Peyer's patch (tissue), 4 donors: ENCODE data around the gene HTT.

Experiments
- CTCF ChIP-seq, 6 experiments: fragments of 450-650 bp in 4 of 6; fragments of 200-600 bp in 2 of 6; sonication (generic) in 1 of 6; IDR thresholded peaks; one replicate each; pipeline ENCODE4 v1.5.1; 2017 to 2019; ENCODE audit warnings: antibody characterized with exemption in 6 of 6, mild to moderate bottlenecking in 3 of 6, moderate library complexity in 1 of 6
- POLR2A ChIP-seq, 2 donors: fragments of 450-650 bp; IDR thresholded peaks; one replicate each; pipeline ENCODE4 v1.5.1; 2017; ENCODE audit warnings: antibody characterized with exemption in 2 of 2, mild to moderate bottlenecking in 2 of 2, moderate library complexity in 2 of 2

GRCh38 chr4:3227878-3228675 is 153.6 kb downstream of the HTT start:
- no peak for TF ChIP-seq POLR2A (IDR thresholded peaks at IDR 0.05)
- TF ChIP-seq CTCF (IDR thresholded peaks at IDR 0.05): no peak
